Osteocyte (in vitro differentiated cells): Measurements from ENCODE around the gene HBG1. TPM values are rescaled to one million over a fixed set of nuclear protein-coding genes. Genes with fewer than 3 reads are reported as not detected.

Experiments used
- DNase-seq: peaks from one replicate; pipeline ENCODE4 v3.0.0; 2021; ENCODE audit warnings: mixed read lengths; ENCODE audit not compliant: unreplicated experiment; ENCODE audit errors: extremely low spot score
- H3K27ac Mint-ChIP-seq: one replicate; pipeline ENCODE4 v1.8.0; 2021; ENCODE audit warnings: mild to moderate bottlenecking, mixed read lengths; ENCODE audit not compliant: unreplicated experiment
- H3K27me3 Mint-ChIP-seq: one replicate; pipeline ENCODE4 v1.8.0; 2021; ENCODE audit warnings: mixed read lengths; ENCODE audit not compliant: unreplicated experiment
- H3K36me3 Mint-ChIP-seq: one replicate; pipeline ENCODE4 v1.8.0; 2021; ENCODE audit warnings: mixed read lengths; ENCODE audit not compliant: unreplicated experiment
- H3K4me1 Mint-ChIP-seq: one replicate; pipeline ENCODE4 v1.8.0; 2021; ENCODE audit warnings: mixed read lengths; ENCODE audit not compliant: unreplicated experiment
- H3K4me3 Mint-ChIP-seq: one replicate; pipeline ENCODE4 v1.8.0; 2021; ENCODE audit warnings: mild to moderate bottlenecking, moderate library complexity, mixed read lengths; ENCODE audit not compliant: unreplicated experiment
- H3K9me3 Mint-ChIP-seq: one replicate; pipeline ENCODE4 v1.8.0; 2021; ENCODE audit warnings: mixed read lengths; ENCODE audit not compliant: unreplicated experiment
- CTCF ChIP-seq: fragments of 200-600 bp; sonication (generic); IDR thresholded peaks from 2 replicates; pipeline ENCODE4 v1.5.0; 2021; ENCODE audit warnings: antibody characterized with exemption, mild to moderate bottlenecking, moderate library complexity
- total RNA-seq: library from RNA; stranded (reverse); gene quantifications from 2 replicates; pipeline ENCODE4 v1.2.1, GENCODE V29; 2021

The HBG1 gene
- total RNA-seq, 1 donor from 2014 or later, result not detected

- DNase-seq, result no peak
- Mint-ChIP-seq H3K4me3 (no peak overlapping the region), H3K27me3 (peaks cover 40% of the 10 kb centered on the region), H3K9me3 (no peaks in the 10 kb centered on the region), H3K27ac (no peak overlapping the region), H3K36me3 (no peaks in the 10 kb centered on the region), H3K4me1 (no peaks in the 10 kb centered on the region)
- no peak for TF ChIP-seq CTCF
Observed at GRCh38 chr11:5242208-5242607, 7.4 kb downstream of the HBG1 start.

GRCh38 chr11:5241458-5241857 lies 8.2 kb downstream of the HBG1 start:
- DNase-seq, result no peak
- Mint-ChIP-seq H3K9me3 (no peaks in the 10 kb centered on the region), H3K27me3 (peaks cover 44% of the 10 kb centered on the region), H3K4me3 (no peak overlapping the region), H3K27ac (no peak overlapping the region), H3K4me1 (no peaks in the 10 kb centered on the region), H3K36me3 (no peaks in the 10 kb centered on the region)
- TF ChIP-seq CTCF, result no peak

- Mint-ChIP-seq H3K36me3 (no peaks in the 10 kb centered on the region), H3K27me3 (peaks cover 48% of the 10 kb centered on the region), H3K9me3 (no peaks in the 10 kb centered on the region), H3K4me1 (no peaks in the 10 kb centered on the region), H3K27ac (no peak overlapping the region), H3K4me3 (no peak overlapping the region)
- no peak for TF ChIP-seq CTCF
- DNase-seq, result no peak
Observed at GRCh38 chr11:5240458-5240857, 9.2 kb downstream of the HBG1 start.

- no peaks in the 10 kb centered on the region for H3K9me3 Mint-ChIP-seq
- peaks cover 51% of the 10 kb centered on the region for H3K27me3 Mint-ChIP-seq
- TF ChIP-seq CTCF, result no peak
- no peak overlapping the region for H3K4me3 Mint-ChIP-seq
- no peaks in the 10 kb centered on the region for H3K4me1 Mint-ChIP-seq
- no peak overlapping the region for H3K27ac Mint-ChIP-seq
- H3K36me3 Mint-ChIP-seq, result no peaks in the 10 kb centered on the region
- no peak for DNase-seq
Observed at GRCh38 chr11:5240056-5240455, 9.6 kb downstream of the HBG1 start.

- Mint-ChIP-seq H3K27ac (no peak overlapping the region), H3K4me1 (no peaks in the 10 kb centered on the region), H3K36me3 (no peaks in the 10 kb centered on the region), H3K27me3 (peaks cover 50% of the 10 kb centered on the region), H3K4me3 (no peak overlapping the region), H3K9me3 (no peaks in the 10 kb centered on the region)
- TF ChIP-seq CTCF, result no peak
- no peak for DNase-seq
Observed at GRCh38 chr11:5239046-5239445, 10.6 kb downstream of the HBG1 start.
